HAP-1 (cell line): ENCODE data around the gene RPL28.

Experiments used
- DNase-seq, 2 experiments: peaks; one replicate each; pipeline ENCODE4 v3.0.0-alpha.2; 2016 to 2020; ENCODE audit warnings: low spot score in 2 of 2
- H3K27me3 ChIP-seq: fragments of 250-450 bp; sonication (Bioruptor Pico); 2 replicates; pipeline ENCODE4 v1.5.1; 2020; ENCODE audit warnings: low read depth, mild to moderate bottlenecking, moderate library complexity
- H3K36me3 ChIP-seq: fragments of 250-450 bp; sonication (Bioruptor Pico); replicated peaks from 2 replicates; pipeline ENCODE4 v1.5.1; 2020; ENCODE audit warnings: mild to moderate bottlenecking
- H3K4me1 ChIP-seq: fragments of 250-450 bp; sonication (Bioruptor Pico); 2 replicates; pipeline ENCODE4 v1.5.1; 2020; ENCODE audit warnings: mild to moderate bottlenecking
- H3K4me3 ChIP-seq: fragments of 250-450 bp; sonication (Bioruptor Pico); 2 replicates; pipeline ENCODE4 v1.5.1; 2020; ENCODE audit warnings: mild to moderate bottlenecking, moderate library complexity
- H3K9me3 ChIP-seq: fragments of 250-450 bp; sonication (Bioruptor Pico); 2 replicates; pipeline ENCODE4 v1.5.1; 2020; ENCODE audit warnings: mild to moderate bottlenecking, moderate library complexity
- in situ Hi-C: fragments of 300-500 bp; cut with MboI; formaldehyde crosslinking; loops from 3 replicates; pipeline ENCODE4 v1.14.3; 2020; ENCODE audit warnings: low sequenced_read_pairs, inconsistent platforms, mixed read lengths

RPL28 gene

GRCh38 chr19:55385724-55386492 is at the start of gene RPL28:
Gene RPL28 (plus strand): TSS chr19:55385932. CDS start chr19:55386358, 426 bp downstream.
- in situ Hi-C loops, result loop anchor here (10.0 kb wide), 1 partner anchor 81 kb away; no protein-coding TSS in a partner anchor
- H3K4me3 ChIP-seq, result peak within 1 kb of the TSS; percentile 88

GRCh38 chr19:55336101-55336500 is 49.6 kb upstream of the RPL28 start:
- Histone ChIP-seq H3K4me1 (peaks cover 6% of the 10 kb centered on the region), H3K9me3 (no peaks in the 10 kb centered on the region), H3K27me3 (no peaks in the 10 kb centered on the region), H3K36me3 (no peaks in the 10 kb centered on the region), H3K4me3 (no peak overlapping the region)
- in situ Hi-C loops, result no loop called here
- DNase-seq, result no peak

More at GRCh38 chr19:55385724-55386492, at the start of gene RPL28:
- Histone ChIP-seq H3K36me3 (peaks cover 51% of the 10 kb centered on the region), H3K27me3 (no peaks in the 10 kb centered on the region), H3K4me1 (peaks cover 31% of the 10 kb centered on the region), H3K9me3 (no peaks in the 10 kb centered on the region; the same call in 1 of the 2 replicates)
- peak; percentile 95 to 98 for DNase-seq

- Histone ChIP-seq H3K27me3 (no peaks in the 10 kb centered on the region), H3K36me3 (peaks cover 25% of the 10 kb centered on the region), H3K9me3 (no peaks in the 10 kb centered on the region), H3K4me1 (peaks cover 12% of the 10 kb centered on the region), H3K4me3 (peak within 1 kb of the TSS; percentile 77)
- in situ Hi-C loops, result no loop called here
- DNase-seq, result peak; percentile 99 to 100
These were observed 46.4 kb upstream of the RPL28 start, which contains the start of gene KMT5C for GRCh38 chr19:55339105-55339888. Gene KMT5C (plus strand): TSS chr19:55339876. CDS start chr19:55341937, 2,061 bp downstream.

GRCh38 chr19:55339889-55340783 is 45.6 kb upstream of the RPL28 start:
- peaks cover 12% of the 10 kb centered on the region for H3K4me1 ChIP-seq
- H3K27me3 ChIP-seq, result no peaks in the 10 kb centered on the region
- no peak for DNase-seq
- H3K36me3 ChIP-seq, result peaks cover 31% of the 10 kb centered on the region
- in situ Hi-C loops, result no loop called here
- no peaks in the 10 kb centered on the region for H3K9me3 ChIP-seq
- H3K4me3 ChIP-seq, result peak overlapping the region; percentile 77

- H3K36me3 ChIP-seq, result peaks cover 34% of the 10 kb centered on the region
- H3K4me1 ChIP-seq, result peaks cover 12% of the 10 kb centered on the region
- H3K4me3 ChIP-seq, result peak overlapping the region; percentile 77
- no peaks in the 10 kb centered on the region for H3K9me3 ChIP-seq
- in situ Hi-C loops, result no loop called here
- peak in 1 of 2 experiments; percentile 70 for DNase-seq
- no peaks in the 10 kb centered on the region for H3K27me3 ChIP-seq
These were observed 45.0 kb upstream of the RPL28 start for GRCh38 chr19:55340784-55341147.

GRCh38 chr19:55341171-55341588 is 44.6 kb upstream of the RPL28 start:
- H3K4me1 ChIP-seq, result peaks cover 12% of the 10 kb centered on the region
- peaks cover 39% of the 10 kb centered on the region for H3K36me3 ChIP-seq
- H3K27me3 ChIP-seq, result no peaks in the 10 kb centered on the region
- in situ Hi-C loops, result no loop called here
- H3K9me3 ChIP-seq, result no peaks in the 10 kb centered on the region
- peak overlapping the region; percentile 77 for H3K4me3 ChIP-seq
- DNase-seq, result peak; percentile 82 to 94

- in situ Hi-C loops, result no loop called here
- DNase-seq, result no peak
- Histone ChIP-seq H3K27me3 (no peaks in the 10 kb centered on the region), H3K9me3 (no peaks in the 10 kb centered on the region), H3K4me1 (peaks cover 12% of the 10 kb centered on the region), H3K4me3 (peak overlapping the region; percentile 77), H3K36me3 (peaks cover 43% of the 10 kb centered on the region)
These were observed 43.9 kb upstream of the RPL28 start for GRCh38 chr19:55341595-55342531.

GRCh38 chr19:55344444-55344843 is 41.3 kb upstream of the RPL28 start:
- in situ Hi-C loops, result no loop called here
- Histone ChIP-seq H3K9me3 (no peaks in the 10 kb centered on the region), H3K4me1 (peaks cover 21% of the 10 kb centered on the region), H3K27me3 (no peaks in the 10 kb centered on the region), H3K36me3 (peaks cover 54% of the 10 kb centered on the region), H3K4me3 (no peak overlapping the region)
- no peak for DNase-seq

- no peak for DNase-seq
- in situ Hi-C loops, result no loop called here
- Histone ChIP-seq H3K36me3 (peaks cover 54% of the 10 kb centered on the region), H3K9me3 (no peaks in the 10 kb centered on the region), H3K27me3 (no peaks in the 10 kb centered on the region), H3K4me3 (no peak overlapping the region), H3K4me1 (peaks cover 26% of the 10 kb centered on the region)
These were observed 40.5 kb upstream of the RPL28 start for GRCh38 chr19:55345101-55345817.

- H3K36me3 ChIP-seq, result peaks cover 54% of the 10 kb centered on the region
- H3K4me1 ChIP-seq, result peaks cover 26% of the 10 kb centered on the region
- DNase-seq, result peak in 1 of 2 experiments; percentile 66
- no peak overlapping the region for H3K4me3 ChIP-seq
- no peaks in the 10 kb centered on the region for H3K9me3 ChIP-seq
- in situ Hi-C loops, result no loop called here
- no peaks in the 10 kb centered on the region for H3K27me3 ChIP-seq
These were observed 39.7 kb upstream of the RPL28 start for GRCh38 chr19:55345818-55346724.

- Histone ChIP-seq H3K4me1 (peaks cover 20% of the 10 kb centered on the region), H3K9me3 (no peaks in the 10 kb centered on the region), H3K4me3 (no peak overlapping the region), H3K27me3 (no peaks in the 10 kb centered on the region; the same call in 1 of the 2 replicates), H3K36me3 (peaks cover 49% of the 10 kb centered on the region)
- in situ Hi-C loops, result no loop called here
- no peak for DNase-seq
These were observed 38.8 kb upstream of the RPL28 start for GRCh38 chr19:55346725-55347441.
